ENCODE results near the gene TSEN34.
"Not testable (repeated sequence)": the region's sequence is repeated elsewhere in the genome, so short reads cannot be mapped to it uniquely, and the experiment has no call there.

The TSEN34 gene

GRCh38 chr19:54230031-54230430 is 38.9 kb downstream of the TSEN34 start:
- no peak for TF ChIP-seq CTCF (IDR thresholded peaks at IDR 0.05; ENCODE audit: extremely low read depth, missing control alignments)
- DNase-seq (ENCODE audit: low spot score): no peak

GRCh38 chr19:54231077-54231931 is 40.2 kb downstream of the TSEN34 start:
- peak; percentile 81 for TF ChIP-seq CTCF (IDR thresholded peaks at IDR 0.05; ENCODE audit: extremely low read depth, missing control alignments)
- peak; percentile 81 for DNase-seq (ENCODE audit: low spot score)

- TF ChIP-seq CTCF (IDR thresholded peaks at IDR 0.05; ENCODE audit: extremely low read depth, missing control alignments): no peak
- DNase-seq (ENCODE audit: low spot score): no peak
Measured at GRCh38 chr19:54233941-54234340, 42.8 kb downstream of the TSEN34 start.

- DNase-seq (ENCODE audit: low spot score): not testable (repeated sequence)
Measured at GRCh38 chr19:54239491-54240371, 48.6 kb downstream of the TSEN34 start.

- not testable (repeated sequence) for DNase-seq (ENCODE audit: low spot score)
Measured at GRCh38 chr19:54240372-54241336, 49.5 kb downstream of the TSEN34 start.

- not testable (repeated sequence) for DNase-seq (ENCODE audit: low spot score)
Measured at GRCh38 chr19:54242234-54242633, 51.1 kb downstream of the TSEN34 start.

GRCh38 chr19:54242646-54243045 is 51.5 kb downstream of the TSEN34 start, which contains the start of gene LILRA6:
TSS of gene LILRA6 (minus strand) at chr19:54242790.
- not testable (repeated sequence) for DNase-seq (ENCODE audit: low spot score)

- DNase-seq (ENCODE audit: low spot score): not testable (repeated sequence)
Measured at GRCh38 chr19:54243809-54244208, 52.7 kb downstream of the TSEN34 start.

Measured in GM20000 (cell line).